Spleen (tissue), 7 donors: Measurements from ENCODE around the gene ANKRD11.

Source experiments
- CTCF ChIP-seq, 11 experiments: fragments of 200-600 bp in 7 of 11; fragments of 450-650 bp in 4 of 11; sonication (generic) in 4 of 11; IDR thresholded peaks in 8 of 11; conservative IDR thresholded peaks in 3 of 11; 1 replicate in 7 of 11; 2 replicates in 4 of 11; pipeline versions ENCODE4 v1.4.0 to v1.8.0; 2016 to 2021; ENCODE audit warnings: antibody characterized with exemption in 11 of 11, inconsistent platforms in 4 of 11, mild to moderate bottlenecking in 1 of 11
- POLR2A ChIP-seq, 3 donors: fragments of 450-650 bp; IDR thresholded peaks; one replicate each; pipeline ENCODE4 v1.5.1; 2017; ENCODE audit warnings: antibody characterized with exemption in 3 of 3, mild to moderate bottlenecking in 1 of 3
- donor health status: DM: no; HTN: no; CAD: no; lungs with moderate emphysema.
- donor health status: DM: no; HTN: no; CAD: no.
- donor health status: DM: no; HTN: no; CAD: no.

- TF ChIP-seq CTCF (IDR thresholded peaks at IDR 0.05 in 8 of 11, conservative IDR thresholded peaks at IDR 0.05 in 3 of 11) (no peak), POLR2A (IDR thresholded peaks at IDR 0.05) (no peak)
These were observed 6.3 kb downstream of the ANKRD11 start for GRCh38 chr16:89484041-89484501.
